Hepatocyte (in vitro differentiated cells): ENCODE measurements around the gene FAM20A.
"Not testable (repeated sequence)": the region's sequence is repeated elsewhere in the genome, so short reads cannot be mapped to it uniquely, and the experiment has no call there.

Experiments used
- EZH2 ChIP-seq: fragments of 200-600 bp; sonication (generic); IDR thresholded peaks from 2 replicates; pipeline ENCODE4 v1.6.1; 2016; ENCODE audit warnings: antibody characterized with exemption, mild to moderate bottlenecking, borderline replicate concordance
- EZH2phosphoT487 ChIP-seq: fragments of 200-600 bp; sonication (generic); IDR thresholded peaks from one replicate; pipeline ENCODE4 v1.6.1; 2018; ENCODE audit warnings: antibody characterized with exemption, mild to moderate bottlenecking, low read depth, moderate library complexity; ENCODE audit not compliant: unreplicated experiment, severe bottlenecking
- TF ChIP-seq, protein P1 (sequence below): fragments of 200-600 bp; sonication (generic); IDR thresholded peaks from 2 replicates; pipeline ENCODE4 v1.5.1; 2016; ENCODE audit warnings: antibody characterized with exemption, mild to moderate bottlenecking; ENCODE audit not compliant: poor library complexity

DNA sequence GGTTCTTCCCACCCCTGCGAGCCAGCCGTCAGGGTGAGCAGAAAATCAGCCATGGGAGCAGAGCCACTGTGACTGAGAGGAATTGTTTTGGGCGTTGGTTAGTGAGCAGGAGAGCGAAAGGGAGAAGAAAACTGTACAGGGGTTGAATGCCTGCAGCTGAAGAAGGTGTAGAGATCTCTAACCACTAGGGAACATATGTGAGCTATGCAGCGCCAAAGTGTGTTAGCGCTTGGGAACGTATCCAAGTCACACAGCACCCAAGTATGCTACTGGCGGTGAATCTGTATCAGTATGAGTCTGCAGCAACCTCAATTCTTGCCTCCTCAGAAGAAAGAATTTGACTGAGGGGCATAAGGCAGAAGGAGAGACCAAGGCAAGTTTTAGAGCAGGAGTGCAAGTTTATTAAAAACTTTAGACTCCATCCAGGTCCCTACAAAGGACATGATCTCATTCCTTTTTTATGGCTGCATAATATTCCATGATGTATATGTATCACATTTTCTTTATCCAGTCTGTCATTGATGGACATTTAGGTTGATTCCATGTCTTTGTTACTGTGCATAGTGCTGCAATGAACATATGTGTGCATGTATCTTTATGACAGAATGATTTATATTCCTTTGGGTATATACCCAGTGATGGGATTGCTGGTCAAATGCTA, 108.6 kb downstream of the FAM20A start:
- TF ChIP-seq, protein P1, sequence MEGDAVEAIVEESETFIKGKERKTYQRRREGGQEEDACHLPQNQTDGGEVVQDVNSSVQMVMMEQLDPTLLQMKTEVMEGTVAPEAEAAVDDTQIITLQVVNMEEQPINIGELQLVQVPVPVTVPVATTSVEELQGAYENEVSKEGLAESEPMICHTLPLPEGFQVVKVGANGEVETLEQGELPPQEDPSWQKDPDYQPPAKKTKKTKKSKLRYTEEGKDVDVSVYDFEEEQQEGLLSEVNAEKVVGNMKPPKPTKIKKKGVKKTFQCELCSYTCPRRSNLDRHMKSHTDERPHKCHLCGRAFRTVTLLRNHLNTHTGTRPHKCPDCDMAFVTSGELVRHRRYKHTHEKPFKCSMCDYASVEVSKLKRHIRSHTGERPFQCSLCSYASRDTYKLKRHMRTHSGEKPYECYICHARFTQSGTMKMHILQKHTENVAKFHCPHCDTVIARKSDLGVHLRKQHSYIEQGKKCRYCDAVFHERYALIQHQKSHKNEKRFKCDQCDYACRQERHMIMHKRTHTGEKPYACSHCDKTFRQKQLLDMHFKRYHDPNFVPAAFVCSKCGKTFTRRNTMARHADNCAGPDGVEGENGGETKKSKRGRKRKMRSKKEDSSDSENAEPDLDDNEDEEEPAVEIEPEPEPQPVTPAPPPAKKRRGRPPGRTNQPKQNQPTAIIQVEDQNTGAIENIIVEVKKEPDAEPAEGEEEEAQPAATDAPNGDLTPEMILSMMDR = not testable (repeated sequence)
- not testable (repeated sequence) for TF ChIP-seq EZH2, EZH2phosphoT487
